ENCODE data around the gene WSB1. TPM values are rescaled to one million over a fixed set of nuclear protein-coding genes. Genes with fewer than 3 reads are reported as not detected.

Gene WSB1
- total RNA-seq, 1 experiment from 2014 or later, result 35.1 TPM

- Histone ChIP-seq H3K4me1 (ENCODE audit: insufficient read depth, low read length) (peaks cover 11% of the 10 kb centered on the region; the same call in 1 of the 2 replicates), H2AFZ (ENCODE audit: low read length) (no peak overlapping the region), H3K9ac (ENCODE audit: low read length) (no peak overlapping the region), H3K4me2 (ENCODE audit: low read length) (peak overlapping the region; percentile 13; the same call in 1 of the 2 replicates), H4K20me1 (ENCODE audit: low read length) (no peaks in the 10 kb centered on the region), H3K4me3 (ENCODE audit: low read length) (no peak overlapping the region), H3K27ac (ENCODE audit: low read length) (no peak overlapping the region), H3F3A (ENCODE audit: low read length, unreplicated experiment) (no peaks in the 10 kb centered on the region), H3K9me2 (replicated peaks; ENCODE audit: low read length) (no peaks in the 10 kb centered on the region), H3K9me3 (ENCODE audit: low read length) (no peaks in the 10 kb centered on the region), H3K79me2 (ENCODE audit: low read length) (no peaks in the 10 kb centered on the region), H3K36me3 (ENCODE audit: low read depth, low read length) (no peaks in the 10 kb centered on the region), H3K27me3 (ENCODE audit: low read length) (no peaks in the 10 kb centered on the region)
- POLR2A ChIA-PET (ENCODE audit: unreplicated experiment), result no interaction called here
- DNase-seq (peak; percentile 66), ATAC-seq (peak; percentile 82)
- no TSS peak for BruUV-seq (replicated peaks)
- CTCF ChIA-PET, result interaction anchor here (0.6 kb wide), 1 partner anchor 29 kb away, joined by 4 read pairs; no protein-coding TSS in a partner anchor
- TF ChIP-seq, protein P1, sequence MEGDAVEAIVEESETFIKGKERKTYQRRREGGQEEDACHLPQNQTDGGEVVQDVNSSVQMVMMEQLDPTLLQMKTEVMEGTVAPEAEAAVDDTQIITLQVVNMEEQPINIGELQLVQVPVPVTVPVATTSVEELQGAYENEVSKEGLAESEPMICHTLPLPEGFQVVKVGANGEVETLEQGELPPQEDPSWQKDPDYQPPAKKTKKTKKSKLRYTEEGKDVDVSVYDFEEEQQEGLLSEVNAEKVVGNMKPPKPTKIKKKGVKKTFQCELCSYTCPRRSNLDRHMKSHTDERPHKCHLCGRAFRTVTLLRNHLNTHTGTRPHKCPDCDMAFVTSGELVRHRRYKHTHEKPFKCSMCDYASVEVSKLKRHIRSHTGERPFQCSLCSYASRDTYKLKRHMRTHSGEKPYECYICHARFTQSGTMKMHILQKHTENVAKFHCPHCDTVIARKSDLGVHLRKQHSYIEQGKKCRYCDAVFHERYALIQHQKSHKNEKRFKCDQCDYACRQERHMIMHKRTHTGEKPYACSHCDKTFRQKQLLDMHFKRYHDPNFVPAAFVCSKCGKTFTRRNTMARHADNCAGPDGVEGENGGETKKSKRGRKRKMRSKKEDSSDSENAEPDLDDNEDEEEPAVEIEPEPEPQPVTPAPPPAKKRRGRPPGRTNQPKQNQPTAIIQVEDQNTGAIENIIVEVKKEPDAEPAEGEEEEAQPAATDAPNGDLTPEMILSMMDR (conservative IDR thresholded peaks at IDR 0.05; ENCODE audit: low read depth, low read length), result no peak
- no peak for TF ChIP-seq EZH2 (IDR thresholded peaks at IDR 0.05; ENCODE audit: low read length, unreplicated experiment)
- TF ChIP-seq EZH2phosphoT487 (IDR thresholded peaks at IDR 0.05; ENCODE audit: borderline replicate concordance, low read length), result no peak
- intact Hi-C loops (cut with micrococcal nuclease), result no loop called here
Measured at GRCh38 chr17:27323538-27324215, 29.8 kb downstream of the WSB1 start.

DNA sequence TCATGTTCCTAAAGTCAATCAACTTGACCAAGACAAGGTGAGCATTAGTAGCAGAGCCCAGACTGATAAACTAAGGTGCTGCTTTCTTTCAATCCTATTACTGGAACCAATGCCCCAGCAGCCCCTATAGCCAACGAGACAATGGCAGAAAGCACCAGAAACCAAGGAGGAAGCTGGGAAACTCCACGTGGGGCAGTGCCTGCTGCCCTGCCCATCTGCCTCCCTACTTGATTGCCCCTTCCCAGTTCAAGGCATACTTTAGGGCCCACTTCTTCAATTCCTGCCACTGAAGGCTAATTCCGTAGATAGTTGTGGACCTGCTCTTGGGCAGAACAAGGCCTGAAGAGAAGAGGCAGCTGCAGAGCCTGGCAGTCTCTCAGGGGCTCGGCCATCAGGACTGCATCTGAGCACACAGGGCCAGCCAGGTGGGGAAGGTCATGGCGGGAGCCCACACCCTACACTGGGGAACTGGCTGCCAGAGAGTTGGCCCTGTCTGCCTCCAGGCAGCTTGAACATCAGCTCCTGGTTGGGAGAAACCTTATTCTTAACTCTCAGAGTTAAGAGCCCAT is 30.9 kb downstream of the WSB1 start:
- TF ChIP-seq, protein P1 (conservative IDR thresholded peaks at IDR 0.05; ENCODE audit: low read depth, low read length), result no peak
- no peak for TF ChIP-seq EZH2phosphoT487 (IDR thresholded peaks at IDR 0.05; ENCODE audit: borderline replicate concordance, low read length)
- TF ChIP-seq EZH2 (IDR thresholded peaks at IDR 0.05; ENCODE audit: low read length, unreplicated experiment), result no peak
- CTCF ChIA-PET, result interaction anchor here (0.6 kb wide), 1 partner anchor 27 kb away, joined by 7 read pairs; no protein-coding TSS in a partner anchor
- DNase-seq, result no peak

DNA sequence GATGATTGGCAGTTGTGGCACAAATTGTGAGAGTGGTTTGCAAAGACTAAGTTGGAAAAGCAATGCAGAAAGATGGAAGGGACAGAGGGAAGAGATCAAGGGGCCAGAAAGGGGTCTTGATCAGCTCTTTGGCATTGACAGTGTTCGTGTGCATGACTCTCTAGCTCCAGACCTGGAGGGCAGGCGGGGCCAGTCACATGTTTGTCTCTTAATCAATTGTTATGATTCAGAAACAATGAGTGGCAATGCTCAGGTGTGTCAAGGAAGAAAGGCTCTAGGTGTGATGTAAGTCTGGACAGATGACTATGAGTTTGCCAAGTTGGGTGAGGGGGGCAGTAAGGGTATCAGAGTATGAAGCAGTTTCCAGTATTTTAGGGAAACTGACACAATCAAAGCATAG is 32.1 kb downstream of the WSB1 start:
- ChIA-PET POLR2A (ENCODE audit: unreplicated experiment) (no interaction called here), CTCF (no interaction called here)
- H3K9me3 ChIP-seq (ENCODE audit: low read length), result no peaks in the 10 kb centered on the region
- H4K20me1 ChIP-seq (ENCODE audit: low read length), result no peaks in the 10 kb centered on the region
- no peak for ATAC-seq
- H3F3A ChIP-seq (ENCODE audit: low read length, unreplicated experiment), result no peaks in the 10 kb centered on the region
- no peak overlapping the region for H2AFZ ChIP-seq (ENCODE audit: low read length)
- H3K9me2 ChIP-seq (replicated peaks; ENCODE audit: low read length), result no peaks in the 10 kb centered on the region
- peaks cover 11% of the 10 kb centered on the region; the same call in 1 of the 2 replicates for H3K4me1 ChIP-seq (ENCODE audit: insufficient read depth, low read length)
- H3K27ac ChIP-seq (ENCODE audit: low read length), result no peak overlapping the region
- no peak overlapping the region for H3K9ac ChIP-seq (ENCODE audit: low read length)
- TF ChIP-seq EZH2 (IDR thresholded peaks at IDR 0.05; ENCODE audit: low read length, unreplicated experiment), result no peak
- TF ChIP-seq, protein P1 (conservative IDR thresholded peaks at IDR 0.05; ENCODE audit: low read depth, low read length), result no peak
- H3K79me2 ChIP-seq (ENCODE audit: low read length), result no peaks in the 10 kb centered on the region
- no TSS peak for BruUV-seq (replicated peaks)
- no peak overlapping the region for H3K4me2 ChIP-seq (ENCODE audit: low read length)
- no peaks in the 10 kb centered on the region for H3K27me3 ChIP-seq (ENCODE audit: low read length)
- DNase-seq, result no peak
- H3K36me3 ChIP-seq (ENCODE audit: low read depth, low read length), result no peaks in the 10 kb centered on the region
- no peak overlapping the region for H3K4me3 ChIP-seq (ENCODE audit: low read length)
- intact Hi-C loops (cut with micrococcal nuclease), result no loop called here

More for the DNA sequence above, 30.9 kb downstream of the WSB1 start:
- no peak for ATAC-seq
- no peaks in the 10 kb centered on the region for H3K27me3 ChIP-seq (ENCODE audit: low read length)
- no peak overlapping the region for H3K9ac ChIP-seq (ENCODE audit: low read length)
- no peak overlapping the region for H3K4me3 ChIP-seq (ENCODE audit: low read length)
- no TSS peak for BruUV-seq (replicated peaks)
- POLR2A ChIA-PET (ENCODE audit: unreplicated experiment), result no interaction called here
- no peaks in the 10 kb centered on the region for H3K9me2 ChIP-seq (replicated peaks; ENCODE audit: low read length)
- no peak overlapping the region for H3K4me2 ChIP-seq (ENCODE audit: low read length)
- no peaks in the 10 kb centered on the region for H3K79me2 ChIP-seq (ENCODE audit: low read length)
- H2AFZ ChIP-seq (ENCODE audit: low read length), result no peak overlapping the region
- H3F3A ChIP-seq (ENCODE audit: low read length, unreplicated experiment), result no peaks in the 10 kb centered on the region
- no peaks in the 10 kb centered on the region for H3K9me3 ChIP-seq (ENCODE audit: low read length)
- no peaks in the 10 kb centered on the region for H4K20me1 ChIP-seq (ENCODE audit: low read length)
- H3K4me1 ChIP-seq (ENCODE audit: insufficient read depth, low read length), result peaks cover 11% of the 10 kb centered on the region; the same call in 1 of the 2 replicates
- intact Hi-C loops (cut with micrococcal nuclease), result no loop called here
- no peaks in the 10 kb centered on the region for H3K36me3 ChIP-seq (ENCODE audit: low read depth, low read length)
- H3K27ac ChIP-seq (ENCODE audit: low read length), result no peak overlapping the region
